MCF 10A (cell line): Measurements from ENCODE around the gene SMURF2. TPM values are rescaled to one million over a fixed set of nuclear protein-coding genes. Genes with fewer than 3 reads are reported as not detected.
"Not testable (repeated sequence)": the region's sequence is repeated elsewhere in the genome, so short reads cannot be mapped to it uniquely, and the experiment has no call there.

Experiments used
- BruUV-seq: library from RNA; stranded (reverse); fragments of 400-500 nt; replicated peaks from 2 replicates; lab custom pipeline; 2021; lab: Mats Ljungman, UMichigan
- CTCF ChIA-PET: fragments of 300-600 bp; sonication (Branson Sonifier 250); formaldehyde crosslinking; extraction: SDS; loops from one replicate; lab custom pipeline; 2021; ENCODE audit warnings: antibody characterized with exemption, inconsistent platforms; lab: Yijun Ruan, JAX
- POLR2A ChIA-PET: fragments of 300-600, 350-650 bp; sonication (Branson Sonifier 250); formaldehyde crosslinking; extraction: SDS; loops from one replicate; lab custom pipeline; 2020; ENCODE audit warnings: antibody characterized with exemption, inconsistent platforms; lab: Yijun Ruan, JAX
- DNase-seq: peaks from one replicate; pipeline ENCODE4 v3.0.0-alpha.2; 2018; ENCODE audit not compliant: unreplicated experiment
- H3K27ac Mint-ChIP-seq: one replicate; pipeline ENCODE4 v1.8.0; 2022; ENCODE audit warnings: mild to moderate bottlenecking, low read depth, mixed read lengths; ENCODE audit not compliant: unreplicated experiment
- H3K27me3 Mint-ChIP-seq: one replicate; pipeline ENCODE4 v1.8.0; 2022; ENCODE audit warnings: mixed read lengths; ENCODE audit not compliant: insufficient read depth, unreplicated experiment
- H3K36me3 Mint-ChIP-seq: one replicate; pipeline ENCODE4 v1.8.0; 2022; ENCODE audit warnings: mild to moderate bottlenecking, moderate library complexity, mixed read lengths; ENCODE audit not compliant: insufficient read depth, unreplicated experiment
- H3K4me1 Mint-ChIP-seq: one replicate; pipeline ENCODE4 v1.8.0; 2022; ENCODE audit warnings: mixed read lengths; ENCODE audit not compliant: insufficient read depth, unreplicated experiment
- H3K4me3 Mint-ChIP-seq: one replicate; pipeline ENCODE4 v1.8.0; 2022; ENCODE audit warnings: mild to moderate bottlenecking, moderate library complexity, mixed read lengths; ENCODE audit not compliant: unreplicated experiment
- H3K9me3 Mint-ChIP-seq: one replicate; pipeline ENCODE4 v1.8.0; 2022; ENCODE audit warnings: mixed read lengths; ENCODE audit not compliant: unreplicated experiment
- CTCF ChIP-seq: fragments of 200-600 bp; IDR thresholded peaks from one replicate; pipeline ENCODE4 v1.8.0; 2022; ENCODE audit warnings: antibody characterized with exemption, mild to moderate bottlenecking; ENCODE audit not compliant: unreplicated experiment
- intact Hi-C: fragments of 100-400 bp; cut with micrococcal nuclease; formaldehyde crosslinking; loops from 2 replicates; pipeline ENCODE4 v1.14.1; 2022
- total RNA-seq: library from RNA; stranded (reverse); gene quantifications from 2 replicates; pipeline ENCODE4 v1.2.3, GENCODE V29; 2022

The SMURF2 gene
- total RNA-seq, 1 experiment from 2014 or later, result 55.8 TPM

GRCh38 chr17:64607862-64608565, 54.1 kb downstream of the SMURF2 start:
- H3K36me3 Mint-ChIP-seq, result no peaks in the 10 kb centered on the region
- DNase-seq, result no peak
- peaks cover 8% of the 10 kb centered on the region for H3K4me1 Mint-ChIP-seq
- no peaks in the 10 kb centered on the region for H3K27me3 Mint-ChIP-seq
- POLR2A ChIA-PET, result interaction anchor here (1.2 kb wide), 1 partner anchor 12 kb away, joined by 5 read pairs; no protein-coding TSS in a partner anchor
- TF ChIP-seq CTCF, result no peak
- peak overlapping the region; percentile 44 for H3K27ac Mint-ChIP-seq
- H3K4me3 Mint-ChIP-seq, result no peak overlapping the region
- CTCF ChIA-PET, result no interaction called here
- H3K9me3 Mint-ChIP-seq, result no peaks in the 10 kb centered on the region
- intact Hi-C loops, result no loop called here
- BruUV-seq, result no TSS peak

- H3K36me3 Mint-ChIP-seq, BruUV-seq, H3K27me3 Mint-ChIP-seq, POLR2A ChIA-PET, H3K27ac Mint-ChIP-seq, H3K9me3 Mint-ChIP-seq, intact Hi-C loops, H3K4me3 Mint-ChIP-seq, DNase-seq: not testable (repeated sequence)
- CTCF ChIA-PET, result interaction anchor here (1.0 kb wide), 1 partner anchor 30 kb away, joined by 3 read pairs; no protein-coding TSS in a partner anchor
- H3K4me1 Mint-ChIP-seq, result peaks cover 13% of the 10 kb centered on the region
Observed at GRCh38 chr17:64604532-64604931, 57.6 kb downstream of the SMURF2 start.

GRCh38 chr17:64603987-64604386, 58.1 kb downstream of the SMURF2 start:
- Mint-ChIP-seq H3K9me3 (no peaks in the 10 kb centered on the region), H3K27me3 (no peaks in the 10 kb centered on the region), H3K4me3 (no peak overlapping the region), H3K27ac (no peak overlapping the region), H3K4me1 (peaks cover 13% of the 10 kb centered on the region), H3K36me3 (no peaks in the 10 kb centered on the region)
- intact Hi-C loops, result no loop called here
- no TSS peak for BruUV-seq
- no peak for DNase-seq
- CTCF ChIA-PET, result interaction anchor here (0.6 to 1.0 kb wide), 6 partner anchors 19 to 1966 kb away, joined by 3 to 5 read pairs (median 4); no protein-coding TSS in a partner anchor
- POLR2A ChIA-PET, result no interaction called here
- no peak for TF ChIP-seq CTCF

- intact Hi-C loops, result no loop called here
- TF ChIP-seq CTCF, result no peak
- Mint-ChIP-seq H3K4me3 (no peak overlapping the region), H3K27ac (peak overlapping the region; percentile 16), H3K9me3 (no peaks in the 10 kb centered on the region), H3K4me1 (peaks cover 6% of the 10 kb centered on the region), H3K36me3 (peaks cover 25% of the 10 kb centered on the region), H3K27me3 (no peaks in the 10 kb centered on the region)
- POLR2A ChIA-PET, result interaction anchor here (0.9 to 4.5 kb wide), 2 partner anchors 42 to 93 kb away, joined by 3 to 17 read pairs; partner anchors contain the start of genes CEP95 and DDX5
- BruUV-seq, result no TSS peak
- DNase-seq, result no peak
- CTCF ChIA-PET, result interaction anchor here (0.6 to 2.1 kb wide), 3 partner anchors 18 to 124 kb away, joined by 3 to 7 read pairs (median 4); no protein-coding TSS in a partner anchor
Observed at GRCh38 chr17:64599827-64600226, 62.3 kb downstream of the SMURF2 start.
